ENCODE data around the gene GALNT7. TPM values are rescaled to one million over a fixed set of nuclear protein-coding genes. Genes with fewer than 3 reads are reported as not detected.

Gene GALNT7
- polyA plus RNA-seq, 1 donor from 2014 or later: 15.0 TPM

GRCh38 chr4:173243321-173243720 is 74.7 kb downstream of the GALNT7 start:
- Histone ChIP-seq H3K9me2 (ENCODE audit: insufficient read depth, low read length) (no peaks in the 10 kb centered on the region), H3K9ac (ENCODE audit: low read length) (no peak overlapping the region), H3K9me3 (ENCODE audit: low read length) (no peaks in the 10 kb centered on the region), H3K79me2 (replicated peaks; ENCODE audit: insufficient read depth, low read length) (peaks cover 6% of the 10 kb centered on the region), H3K36me3 (ENCODE audit: insufficient read depth, low read length) (no peaks in the 10 kb centered on the region), H2AFZ (ENCODE audit: low read depth, low read length) (no peak overlapping the region), H3K27me3 (ENCODE audit: insufficient read depth, low read depth, low read length) (no peaks in the 10 kb centered on the region), H3K27ac (ENCODE audit: low read length) (no peak overlapping the region), H4K20me1 (ENCODE audit: insufficient read depth) (no peaks in the 10 kb centered on the region), H3K4me2 (ENCODE audit: low read length) (no peak overlapping the region), H3K4me3 (ENCODE audit: low read length) (no peak overlapping the region), H3F3A (ENCODE audit: insufficient read depth, low read length, poor library complexity, severe bottlenecking) (no peaks in the 10 kb centered on the region)
- TF ChIP-seq TAF1 (IDR thresholded peaks at IDR 0.05; ENCODE audit: low read depth) (no peak), EZH2 (IDR thresholded peaks at IDR 0.05; ENCODE audit: borderline replicate concordance, insufficient read depth, low read length, poor library complexity, severe bottlenecking) (no peak), EP300 (conservative IDR thresholded peaks at IDR 0.05; ENCODE audit: poor library complexity, severe bottlenecking) (no peak), REST (IDR thresholded peaks at IDR 0.05; ENCODE audit: borderline replicate concordance) (no peak), SMC3 (conservative IDR thresholded peaks at IDR 0.05; ENCODE audit: poor library complexity) (no peak), CTCF (IDR thresholded peaks at IDR 0.05; ENCODE audit: poor library complexity, severe bottlenecking) (no peak), POLR2AphosphoS5 (IDR thresholded peaks at IDR 0.05) (no peak), MXI1 (conservative IDR thresholded peaks at IDR 0.05; ENCODE audit: poor library complexity, severe bottlenecking) (no peak)

- Histone ChIP-seq H3K9me3 (ENCODE audit: low read length) (no peaks in the 10 kb centered on the region), H3K4me2 (ENCODE audit: low read length) (no peak overlapping the region), H3K9ac (ENCODE audit: low read length) (no peak overlapping the region), H3K4me3 (ENCODE audit: low read length) (no peak overlapping the region), H3K9me2 (ENCODE audit: insufficient read depth, low read length) (no peaks in the 10 kb centered on the region), H4K20me1 (ENCODE audit: insufficient read depth) (no peaks in the 10 kb centered on the region), H3K27me3 (ENCODE audit: insufficient read depth, low read depth, low read length) (no peaks in the 10 kb centered on the region), H3K79me2 (replicated peaks; ENCODE audit: insufficient read depth, low read length) (peaks cover 6% of the 10 kb centered on the region), H3K27ac (ENCODE audit: low read length) (no peak overlapping the region), H2AFZ (ENCODE audit: low read depth, low read length) (no peak overlapping the region), H3F3A (ENCODE audit: insufficient read depth, low read length, poor library complexity, severe bottlenecking) (no peaks in the 10 kb centered on the region), H3K36me3 (ENCODE audit: insufficient read depth, low read length) (no peaks in the 10 kb centered on the region)
- TF ChIP-seq MXI1 (conservative IDR thresholded peaks at IDR 0.05; ENCODE audit: poor library complexity, severe bottlenecking) (no peak), CTCF (IDR thresholded peaks at IDR 0.05; ENCODE audit: poor library complexity, severe bottlenecking) (no peak)
These were observed 75.5 kb downstream of the GALNT7 start for GRCh38 chr4:173243917-173244658.

Data from neural cell (in vitro differentiated cells).